NCI-H146 treated with DMSO at 0.1 percent for 48 hours (cell line): ENCODE data around the gene ACOXL.

ENCODE experiments used
- DNase-seq: peaks from one replicate; lab custom pipeline; 2025; ENCODE audit not compliant: unreplicated experiment; lab: John Stamatoyannopoulos, UW

The ACOXL gene

GRCh38 chr2:110752871-110753270, 20.5 kb downstream of the ACOXL start:
- DNase-seq = no peak

- DNase-seq = peak; percentile 13
Measured at GRCh38 chr2:110755491-110756078, 23.2 kb downstream of the ACOXL start.

GRCh38 chr2:110759411-110759810, 27.0 kb downstream of the ACOXL start:
- no peak for DNase-seq

GRCh38 chr2:110764931-110765330, 32.6 kb downstream of the ACOXL start:
- no peak for DNase-seq

- DNase-seq = no peak
Measured at GRCh38 chr2:110766291-110766690, 33.9 kb downstream of the ACOXL start.

- peak; percentile 89 for DNase-seq
Measured at GRCh38 chr2:110768591-110768990, 36.2 kb downstream of the ACOXL start.

GRCh38 chr2:110770404-110770958, 38.1 kb downstream of the ACOXL start:
- peak; percentile 91 for DNase-seq

- DNase-seq = no peak
Measured at GRCh38 chr2:110770959-110771431, 38.6 kb downstream of the ACOXL start.

- peak; percentile 37 for DNase-seq
Measured at GRCh38 chr2:110771547-110772382, 39.4 kb downstream of the ACOXL start.

GRCh38 chr2:110772383-110772755, 40.0 kb downstream of the ACOXL start:
- DNase-seq = no peak

GRCh38 chr2:110773401-110773921, 41.1 kb downstream of the ACOXL start:
- DNase-seq = no peak

GRCh38 chr2:110774701-110775100, 42.3 kb downstream of the ACOXL start:
- DNase-seq = no peak

GRCh38 chr2:110777531-110778311, 45.3 kb downstream of the ACOXL start:
- DNase-seq = no peak

GRCh38 chr2:110780461-110780860, 48.1 kb downstream of the ACOXL start:
- DNase-seq = no peak

- DNase-seq = no peak
Measured at GRCh38 chr2:110783196-110783873, 51.0 kb downstream of the ACOXL start.

- no peak for DNase-seq
Measured at GRCh38 chr2:110784047-110784631, 51.8 kb downstream of the ACOXL start.

- DNase-seq = no peak
Measured at GRCh38 chr2:110785439-110785838, 53.1 kb downstream of the ACOXL start.

- no peak for DNase-seq
Measured at GRCh38 chr2:110788976-110789375, 56.6 kb downstream of the ACOXL start.

- DNase-seq = no peak
Measured at GRCh38 chr2:110789706-110790105, 57.3 kb downstream of the ACOXL start.

GRCh38 chr2:110790907-110791306, 58.5 kb downstream of the ACOXL start:
- no peak for DNase-seq
